Parathyroid adenoma (tissue), 2 donors: ENCODE results near the gene INHBE.

Experiments
- H2AFZ ChIP-seq: fragments of 300-600 bp; sonication (generic); one replicate; pipeline ENCODE4 v1.7.0; 2017; ENCODE audit warnings: antibody characterized with exemption, mild to moderate bottlenecking
- H3K27ac ChIP-seq: fragments of 300-600 bp; sonication (generic); one replicate; pipeline ENCODE4 v1.7.0; 2017
- H3K27me3 ChIP-seq: fragments of 300-600 bp; sonication (generic); one replicate; pipeline ENCODE4 v1.7.0; 2017; ENCODE audit warnings: low read length; ENCODE audit not compliant: control insufficient read depth, insufficient read depth
- H3K36me3 ChIP-seq: fragments of 300-600 bp; sonication (generic); one replicate; pipeline ENCODE4 v1.7.0; 2017; ENCODE audit warnings: low read length; ENCODE audit not compliant: control insufficient read depth, insufficient read depth
- H3K4me1 ChIP-seq: fragments of 300-600 bp; sonication (generic); one replicate; pipeline ENCODE4 v1.7.0; 2017; ENCODE audit warnings: control low read depth
- H3K4me2 ChIP-seq: fragments of 300-600 bp; sonication (generic); one replicate; pipeline ENCODE4 v1.7.0; 2017; ENCODE audit warnings: low read length
- H3K4me3 ChIP-seq: fragments of 300-600 bp; sonication (generic); one replicate; pipeline ENCODE4 v1.7.0; 2017; ENCODE audit warnings: low read depth, low read length
- H3K79me2 ChIP-seq: fragments of 300-600 bp; sonication (generic); one replicate; pipeline ENCODE4 v1.7.0; 2017; ENCODE audit warnings: control low read depth
- H3K9ac ChIP-seq: fragments of 300-600 bp; sonication (generic); one replicate; pipeline ENCODE4 v1.7.0; 2017; ENCODE audit warnings: mild to moderate bottlenecking
- H3K9me3 ChIP-seq: fragments of 300-600 bp; sonication (generic); one replicate; pipeline ENCODE4 v1.7.0; 2017; ENCODE audit warnings: low read length; ENCODE audit not compliant: control insufficient read depth
- CTCF ChIP-seq: fragments of 300-600 bp; sonication (generic); IDR thresholded peaks from one replicate; pipeline ENCODE4 v1.7.0; 2017; ENCODE audit warnings: antibody characterized with exemption, mild to moderate bottlenecking
- donor health status: primary hyperparathyroidism.

INHBE gene

GRCh38 chr12:57452937-57453509 is 2.1 kb upstream of the INHBE start:
- Histone ChIP-seq H3K9ac (no peak overlapping the region), H3K36me3 (no peaks in the 10 kb centered on the region), H2AFZ (no peak overlapping the region), H3K79me2 (no peaks in the 10 kb centered on the region), H3K9me3 (no peaks in the 10 kb centered on the region), H3K27ac (no peak overlapping the region), H3K27me3 (no peaks in the 10 kb centered on the region), H3K4me2 (no peak overlapping the region), H3K4me1 (peaks cover 16% of the 10 kb centered on the region), H3K4me3 (no peak overlapping the region)
- peak; percentile 93 for TF ChIP-seq CTCF

- no peak overlapping the region for H3K4me3 ChIP-seq
- H3K36me3 ChIP-seq: no peaks in the 10 kb centered on the region
- H3K27me3 ChIP-seq: no peaks in the 10 kb centered on the region
- no peak overlapping the region for H3K27ac ChIP-seq
- no peak overlapping the region for H3K9ac ChIP-seq
- H3K4me1 ChIP-seq: peaks cover 19% of the 10 kb centered on the region
- H3K9me3 ChIP-seq: no peaks in the 10 kb centered on the region
- no peak for TF ChIP-seq CTCF
- H2AFZ ChIP-seq: no peak overlapping the region
- H3K4me2 ChIP-seq: no peak overlapping the region
- H3K79me2 ChIP-seq: no peaks in the 10 kb centered on the region
These were observed 918 bp upstream of the INHBE start for GRCh38 chr12:57454213-57454565.

- peaks cover 22% of the 10 kb centered on the region for H3K4me1 ChIP-seq
- peak overlapping the region; percentile 13 for H3K27ac ChIP-seq
- no peaks in the 10 kb centered on the region for H3K79me2 ChIP-seq
- H3K9ac ChIP-seq: no peak overlapping the region
- no peaks in the 10 kb centered on the region for H3K36me3 ChIP-seq
- peak overlapping the region; percentile 71 for H2AFZ ChIP-seq
- no peaks in the 10 kb centered on the region for H3K9me3 ChIP-seq
- H3K4me2 ChIP-seq: peak overlapping the region; percentile 15
- H3K4me3 ChIP-seq: no peak overlapping the region
- TF ChIP-seq CTCF: no peak
- H3K27me3 ChIP-seq: no peaks in the 10 kb centered on the region
These were observed 452 bp downstream of the INHBE start for GRCh38 chr12:57455374-57456144.

- TF ChIP-seq CTCF: peak; percentile 72
- Histone ChIP-seq H3K4me3 (no peak overlapping the region), H3K27ac (no peak overlapping the region), H3K79me2 (no peaks in the 10 kb centered on the region), H3K9me3 (no peaks in the 10 kb centered on the region), H3K4me1 (peaks cover 22% of the 10 kb centered on the region), H3K27me3 (no peaks in the 10 kb centered on the region), H2AFZ (peak overlapping the region; percentile 71), H3K4me2 (peak overlapping the region; percentile 15), H3K9ac (no peak overlapping the region), H3K36me3 (no peaks in the 10 kb centered on the region)
These were observed 1.1 kb downstream of the INHBE start for GRCh38 chr12:57456145-57456700.
